Body of pancreas (tissue), 4 donors: ENCODE results near the gene MATN4. TPM values are rescaled to one million over a fixed set of nuclear protein-coding genes. Genes with fewer than 3 reads are reported as not detected.

Experiments used
- ATAC-seq: fragments of 150-250 bp; one replicate; pipeline ENCODE4 v1.9.1; 2016
- DNase-seq, 4 donors: peaks; one replicate each; pipeline ENCODE4 v3.0.0-alpha.2; 2019
- H3K27ac ChIP-seq, 4 donors: fragments of 200-600 bp; sonication (generic); 1 replicate in 3 of 4; 2 replicates in 1 of 4; pipeline versions ENCODE4 v1.5.1 to v1.6.1; 2016 to 2019; ENCODE audit warnings: mild to moderate bottlenecking in 1 of 4, mixed read lengths in 1 of 4, moderate library complexity in 1 of 4
- H3K27me3 ChIP-seq, 2 donors: fragments of 200-600 bp; sonication (generic); one replicate each; pipeline ENCODE4 v1.6.0; 2016; ENCODE audit warnings: mild to moderate bottlenecking in 1 of 2
- H3K36me3 ChIP-seq, 2 donors: fragments of 200-600 bp; sonication (generic); replicated peaks in 1 of 2; 2 replicates each; pipeline ENCODE4 v1.5.1; 2016; ENCODE audit warnings: low read depth in 2 of 2; ENCODE audit not compliant: insufficient read depth in 1 of 2
- H3K4me1 ChIP-seq: fragments of 200-600 bp; sonication (generic); one replicate; pipeline ENCODE4 v1.6.0; 2016
- H3K4me3 ChIP-seq, 2 donors: fragments of 200-600 bp; sonication (generic); 1 replicate in 1 of 2; 2 replicates in 1 of 2; pipeline ENCODE4 v1.5.1; 2016 to 2019
- H3K9me3 ChIP-seq, 3 donors: fragments of 200-600 bp; sonication (generic); 1 replicate in 2 of 3; 2 replicates in 1 of 3; pipeline ENCODE4 v1.5.1; 2016
- CTCF ChIP-seq, 7 experiments: fragments of 450-650 bp in 4 of 7; fragments of 200-600 bp in 3 of 7; sonication (generic) in 3 of 7; IDR thresholded peaks; one replicate each; pipeline ENCODE4 v1.5.1; 2016 to 2019; ENCODE audit warnings: antibody characterized with exemption in 7 of 7
- POLR2A ChIP-seq, 3 donors: fragments of 450-650 bp; IDR thresholded peaks; one replicate each; pipeline ENCODE4 v1.6.1; 2016; ENCODE audit warnings: antibody characterized with exemption in 3 of 3, mild to moderate bottlenecking in 2 of 3
- WGBS, 2 donors: methylation state at CpG; one replicate each; pipeline ENCODE4 v1.1.5; 2017; 5-methylcytosine and 5-hydroxymethylcytosine counted together
- intact Hi-C: fragments of 100-400 bp; cut with DNase I; formaldehyde crosslinking; loops from one replicate; pipeline ENCODE4 v1.15.1; 2023
- total RNA-seq, 2 donors: library from RNA; depleted of rRNA; stranded (reverse); fragments of >200 nt; gene quantifications; one replicate each; pipeline ENCODE4 v1.1.0, GENCODE V29; 2016

Gene MATN4
- total RNA-seq, 2 donors from 2014 or later, result 4.9 to 5.3 TPM

DNA sequence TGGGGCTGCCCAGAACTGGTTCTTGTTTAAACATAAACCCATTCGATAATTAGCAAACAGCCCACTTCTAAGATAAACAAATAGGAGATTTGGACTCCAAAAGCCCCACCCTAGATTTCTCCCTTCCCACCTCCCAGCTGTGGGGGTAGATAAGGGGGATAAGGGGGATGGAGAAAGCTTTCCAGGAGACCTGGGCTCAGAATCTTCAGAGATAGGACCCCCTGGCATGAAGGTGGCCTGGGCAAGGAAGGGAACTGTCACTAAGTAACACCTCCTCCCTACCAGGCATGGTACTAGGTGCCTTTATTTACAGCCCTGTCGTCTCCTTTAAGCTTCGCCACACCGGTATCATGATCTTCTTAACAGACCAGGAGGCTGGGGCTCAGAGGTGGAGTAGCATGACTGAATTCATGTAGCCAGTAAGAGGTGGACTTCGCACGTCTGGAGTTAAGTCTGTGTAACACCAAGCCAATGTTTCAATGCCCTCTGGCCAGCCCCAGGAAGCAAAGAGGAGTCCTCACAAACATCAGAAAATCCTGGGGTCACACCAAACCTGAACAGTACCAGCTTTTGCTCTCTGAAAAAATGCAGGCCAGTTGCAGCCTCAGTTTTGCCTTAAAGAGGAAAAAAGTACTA lies 35.6 kb upstream of the MATN4 start:
- intact Hi-C loops, result no loop called here
- H3K4me1 ChIP-seq, result peaks cover 85% of the 10 kb centered on the region
- DNase-seq (peak; percentile 69 to 78 (median 72)), ATAC-seq (peak; percentile 43)
- H3K4me3 ChIP-seq, result no peak overlapping the region
- H3K27ac ChIP-seq, result peak overlapping the region; percentile 91 to 99 (median 98)
- H3K36me3 ChIP-seq, result no peaks in the 10 kb centered on the region
- no peak for TF ChIP-seq POLR2A (IDR thresholded peaks at IDR 0.05)
- TF ChIP-seq CTCF (IDR thresholded peaks at IDR 0.05), result no peak
- 10 to 22% methylated on average over 6 of the region's 6 CpGs for WGBS, 2 donors
- H3K27me3 ChIP-seq, result no peaks in the 10 kb centered on the region
- no peaks in the 10 kb centered on the region for H3K9me3 ChIP-seq

GRCh38 chr20:45342855-45343531 lies 34.9 kb upstream of the MATN4 start:
- no peaks in the 10 kb centered on the region for H3K9me3 ChIP-seq
- intact Hi-C loops, result no loop called here
- no peak overlapping the region for H3K4me3 ChIP-seq
- peak overlapping the region; percentile 91 to 99 (median 98) for H3K27ac ChIP-seq
- no peak for ATAC-seq
- peaks cover 89% of the 10 kb centered on the region for H3K4me1 ChIP-seq
- 14 to 19% methylated on average over 6 of the region's 6 CpGs for WGBS, 2 donors
- H3K36me3 ChIP-seq, result no peaks in the 10 kb centered on the region
- H3K27me3 ChIP-seq, result no peaks in the 10 kb centered on the region
- DNase-seq, result peak in 3 of 4 donors; percentile 87 to 90 (median 89)
- peak in 2 of 3 donors; percentile 38 to 64 for TF ChIP-seq POLR2A (IDR thresholded peaks at IDR 0.05)
- no peak for TF ChIP-seq CTCF (IDR thresholded peaks at IDR 0.05)

- 9 to 13% methylated on average over 8 to 16 of the region's 16 CpGs for WGBS, 2 donors
- ATAC-seq, result peak; percentile 57
- H3K9me3 ChIP-seq, result no peaks in the 10 kb centered on the region
- H3K27me3 ChIP-seq, result no peaks in the 10 kb centered on the region
- H3K36me3 ChIP-seq, result no peaks in the 10 kb centered on the region
- TF ChIP-seq CTCF (IDR thresholded peaks at IDR 0.05) (no peak), POLR2A (IDR thresholded peaks at IDR 0.05) (peak; percentile 92 to 97 (median 96))
- H3K27ac ChIP-seq, result peak overlapping the region; percentile 91 to 99 (median 98)
- peaks cover 97% of the 10 kb centered on the region for H3K4me1 ChIP-seq
- no peak overlapping the region for H3K4me3 ChIP-seq
- intact Hi-C loops, result no loop called here
- peak; percentile 88 to 95 (median 92) for DNase-seq
These were observed 34.1 kb upstream of the MATN4 start for GRCh38 chr20:45341939-45342854.

GRCh38 chr20:45341579-45341938 lies 33.5 kb upstream of the MATN4 start:
- H3K4me1 ChIP-seq, result peaks cover 99% of the 10 kb centered on the region
- no peaks in the 10 kb centered on the region for H3K9me3 ChIP-seq
- intact Hi-C loops, result no loop called here
- H3K4me3 ChIP-seq, result no peak overlapping the region
- DNase-seq (peak; percentile 67 to 78 (median 74)), ATAC-seq (no peak)
- peak overlapping the region; percentile 91 to 99 (median 98) for H3K27ac ChIP-seq
- no peaks in the 10 kb centered on the region for H3K27me3 ChIP-seq
- WGBS, 2 donors, result 9 to 23% methylated on average over 2 to 3 of the region's 3 CpGs
- no peaks in the 10 kb centered on the region for H3K36me3 ChIP-seq
- TF ChIP-seq CTCF (IDR thresholded peaks at IDR 0.05) (no peak), POLR2A (IDR thresholded peaks at IDR 0.05) (no peak)
